ENCODE measurements around the gene BTG1.

DNA sequence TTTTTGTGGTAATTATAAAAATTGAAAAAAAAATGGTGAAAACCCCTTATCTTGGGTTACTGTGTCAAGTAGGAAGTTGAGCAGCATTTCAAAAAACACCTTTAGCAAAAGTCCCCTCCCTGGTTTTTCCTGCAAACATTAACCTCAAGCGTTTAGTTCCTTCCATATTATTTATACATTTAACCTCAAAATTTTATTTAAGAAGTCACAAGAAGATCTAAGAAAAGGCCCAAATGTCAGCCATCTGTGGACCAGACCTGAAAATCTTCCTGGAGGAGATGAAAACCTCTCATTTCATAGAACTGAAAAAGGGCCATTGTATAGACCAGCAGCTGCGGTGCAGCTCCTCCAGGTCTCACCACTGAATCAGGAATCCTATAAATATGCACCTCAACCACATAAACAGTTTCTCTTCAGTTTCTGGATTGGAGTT is 40.4 kb upstream of the BTG1 start:
- no peak for TF ChIP-seq CTCF (IDR thresholded peaks at IDR 0.05)
- TF ChIP-seq POLR2A (IDR thresholded peaks at IDR 0.05), result no peak
- no peak for TF ChIP-seq POLR2AphosphoS5 (IDR thresholded peaks at IDR 0.05)
